Stimulated activated CD4-positive, alpha-beta T cell treated with anti-CD3 and anti-CD28 coated beads, Interleukin-2, amount 100 ng/mL, for 48 hours (primary cell): Measurements from ENCODE around the gene PRKN.

Experiments used
- DNase-seq, 2 donors: peaks; one replicate each; pipeline ENCODE4 v3.0.0-alpha.2; 2020

Gene PRKN

DNA sequence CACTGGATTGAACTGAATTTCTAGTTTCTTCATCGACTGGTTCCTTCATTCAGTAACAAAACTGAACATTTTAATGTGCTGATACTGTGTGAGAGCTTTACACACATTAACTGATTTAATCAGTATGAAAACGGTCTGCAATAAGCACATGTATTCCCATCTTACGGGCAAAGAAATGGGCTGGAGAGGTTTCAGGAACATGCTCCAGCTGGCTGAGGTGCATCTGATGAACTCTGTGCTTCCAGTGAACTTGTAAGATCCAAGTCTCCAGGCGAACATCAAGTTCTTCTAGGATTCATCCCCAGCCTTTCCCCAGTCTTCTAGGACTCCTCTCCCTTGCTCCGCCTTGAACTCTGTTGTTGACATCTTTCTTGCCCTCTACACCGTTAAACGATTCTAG is 1233.0 kb downstream of the PRKN start:
- no peak for DNase-seq

GRCh38 chr6:161493576-161494118 is 1233.9 kb downstream of the PRKN start:
- no peak for DNase-seq

GRCh38 chr6:161489626-161490306 is 1237.8 kb downstream of the PRKN start:
- no peak for DNase-seq

DNA sequence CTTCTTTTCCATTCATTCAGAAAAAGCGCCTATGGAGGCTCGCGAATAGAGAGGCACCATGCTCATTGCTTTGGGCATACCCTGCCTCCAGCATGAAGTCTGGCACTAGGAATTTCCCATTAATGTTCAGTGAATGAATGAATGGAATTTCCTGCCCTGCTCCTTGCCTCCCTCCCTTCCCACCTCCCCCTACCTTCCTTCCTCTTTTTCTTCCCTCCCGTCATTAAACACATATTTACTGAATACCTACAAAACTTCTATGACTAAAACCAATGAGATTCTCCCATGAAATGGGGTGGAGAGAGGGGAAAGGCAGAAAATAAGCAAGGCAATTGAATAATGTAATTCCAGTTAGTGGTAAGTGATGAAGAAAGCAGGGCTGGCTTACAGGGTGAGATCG is 1239.9 kb downstream of the PRKN start:
- no peak for DNase-seq

GRCh38 chr6:161487217-161487531 is 1240.4 kb downstream of the PRKN start:
- DNase-seq: no peak

DNA sequence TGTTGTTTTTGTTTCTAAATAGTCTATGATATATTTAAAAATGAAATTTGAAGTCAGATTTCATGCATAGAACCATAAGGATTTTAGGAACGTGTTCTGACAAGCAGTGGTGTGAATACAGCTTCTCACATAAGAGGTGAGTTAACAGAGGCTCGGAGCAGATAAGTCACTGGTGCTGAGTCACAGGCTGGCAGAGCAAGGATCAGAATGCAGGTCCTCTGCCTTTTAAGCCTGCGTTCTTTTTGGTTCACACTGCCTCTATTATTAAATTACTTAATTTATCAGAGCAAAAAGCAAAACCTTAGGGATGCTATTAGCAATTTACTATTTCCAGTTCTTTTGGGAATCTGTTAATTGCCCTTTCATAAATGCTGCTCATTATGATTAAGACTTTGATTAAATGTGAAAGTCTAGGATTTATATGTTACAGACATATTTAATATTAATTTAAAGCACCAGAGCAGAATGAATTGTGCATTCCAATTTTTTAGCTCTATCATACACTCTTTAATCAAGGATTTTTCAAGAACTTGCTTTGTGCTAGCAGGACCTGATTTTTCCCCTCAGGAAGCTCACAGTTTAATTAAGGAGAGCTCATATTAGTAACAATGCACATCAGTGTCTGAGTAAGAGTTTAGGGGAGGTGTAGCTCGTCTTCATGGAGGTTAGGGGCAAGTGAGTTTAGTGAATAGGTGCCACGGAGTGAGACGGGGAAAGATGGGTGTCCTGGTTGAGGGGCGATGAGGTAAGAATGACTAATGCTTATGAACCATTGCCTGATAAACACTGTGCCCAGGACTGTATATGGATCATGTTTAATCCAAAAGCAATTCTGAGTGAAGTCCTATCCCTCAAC is 1241.0 kb downstream of the PRKN start:
- DNase-seq: no peak

- no peak for DNase-seq
Observed at GRCh38 chr6:161482517-161482858, 1245.1 kb downstream of the PRKN start.

DNA sequence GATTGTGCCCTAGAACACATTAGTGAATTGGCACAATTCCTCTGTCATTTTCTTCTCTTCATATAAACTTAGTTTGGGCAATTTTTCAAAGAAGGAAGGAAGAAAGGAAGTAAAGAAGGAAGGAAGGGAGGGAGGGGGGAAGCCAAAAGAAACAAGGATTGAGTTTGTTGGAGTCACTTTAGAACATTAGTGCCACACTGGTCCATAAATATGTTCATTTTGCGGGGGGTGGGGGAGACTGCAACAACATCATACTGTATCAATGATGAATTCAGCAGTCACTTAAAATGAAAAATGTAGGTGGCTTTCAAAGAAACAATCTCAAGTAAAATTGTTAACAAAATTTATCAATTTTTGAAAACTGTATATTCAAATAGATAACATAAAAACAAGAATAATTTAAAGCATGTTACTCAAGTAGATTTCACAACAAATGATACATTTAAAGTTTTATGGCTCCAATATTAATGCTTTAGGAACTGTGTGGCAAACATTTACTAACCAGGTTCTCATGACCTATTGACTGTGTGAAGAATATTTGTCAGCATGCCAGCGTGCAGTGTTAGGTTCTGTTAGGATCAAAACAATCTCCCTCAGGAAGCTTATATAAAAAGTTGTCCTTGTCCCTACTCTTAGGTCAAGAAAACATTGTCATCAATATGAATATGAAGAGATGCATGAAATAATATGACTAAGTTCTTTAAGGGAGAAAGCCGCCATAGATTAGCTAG is 1245.6 kb downstream of the PRKN start:
- no peak for DNase-seq

GRCh38 chr6:161480421-161481155 is 1247.0 kb downstream of the PRKN start:
- DNase-seq: no peak

DNA sequence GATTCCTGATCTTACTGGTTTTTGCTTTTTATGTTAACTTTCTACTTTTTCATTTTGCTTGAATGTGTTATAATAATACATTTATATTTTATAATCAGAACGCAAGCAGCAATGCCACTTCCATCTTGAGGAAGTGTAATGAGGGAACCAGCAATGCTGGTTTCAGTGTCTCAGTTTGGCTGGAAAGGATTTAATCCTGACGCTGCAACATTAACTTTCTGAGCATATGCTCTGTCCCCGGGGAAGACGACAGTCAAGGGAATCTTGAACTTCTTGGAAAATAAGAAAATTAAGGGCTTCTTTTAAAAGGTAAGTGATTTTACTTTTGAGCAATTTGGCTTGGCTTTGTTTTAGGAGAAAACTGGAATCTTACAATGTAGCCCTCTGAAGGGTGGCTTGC is 1248.2 kb downstream of the PRKN start:
- DNase-seq: no peak

- DNase-seq: no peak
Observed at GRCh38 chr6:161477876-161478425, 1249.6 kb downstream of the PRKN start.

- no peak for DNase-seq
Observed at GRCh38 chr6:161476711-161477110, 1250.9 kb downstream of the PRKN start.

- no peak for DNase-seq
Observed at GRCh38 chr6:161465403-161465802, 1262.2 kb downstream of the PRKN start.

DNA sequence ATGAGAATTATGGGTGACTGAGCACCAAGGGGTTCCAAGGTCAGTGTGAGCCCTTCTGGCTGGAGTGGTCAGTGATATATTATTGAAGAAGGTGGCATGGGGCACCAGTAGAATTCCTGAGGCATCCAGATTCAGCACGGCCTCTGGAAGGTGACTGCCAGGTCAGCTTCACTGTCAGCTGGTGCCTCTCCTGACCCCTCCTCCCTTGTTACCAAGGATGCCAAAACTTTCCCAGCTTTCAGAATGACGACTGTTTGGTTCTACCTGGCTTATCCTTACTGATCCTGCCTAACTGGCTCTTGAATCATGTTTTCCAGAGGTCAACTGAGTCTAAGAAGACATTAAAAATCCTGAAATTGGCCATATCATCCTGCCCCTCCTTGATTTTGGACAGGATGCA is 1264.5 kb downstream of the PRKN start:
- DNase-seq: no peak

- no peak for DNase-seq
Observed at GRCh38 chr6:161462148-161462547, 1265.4 kb downstream of the PRKN start.

DNA sequence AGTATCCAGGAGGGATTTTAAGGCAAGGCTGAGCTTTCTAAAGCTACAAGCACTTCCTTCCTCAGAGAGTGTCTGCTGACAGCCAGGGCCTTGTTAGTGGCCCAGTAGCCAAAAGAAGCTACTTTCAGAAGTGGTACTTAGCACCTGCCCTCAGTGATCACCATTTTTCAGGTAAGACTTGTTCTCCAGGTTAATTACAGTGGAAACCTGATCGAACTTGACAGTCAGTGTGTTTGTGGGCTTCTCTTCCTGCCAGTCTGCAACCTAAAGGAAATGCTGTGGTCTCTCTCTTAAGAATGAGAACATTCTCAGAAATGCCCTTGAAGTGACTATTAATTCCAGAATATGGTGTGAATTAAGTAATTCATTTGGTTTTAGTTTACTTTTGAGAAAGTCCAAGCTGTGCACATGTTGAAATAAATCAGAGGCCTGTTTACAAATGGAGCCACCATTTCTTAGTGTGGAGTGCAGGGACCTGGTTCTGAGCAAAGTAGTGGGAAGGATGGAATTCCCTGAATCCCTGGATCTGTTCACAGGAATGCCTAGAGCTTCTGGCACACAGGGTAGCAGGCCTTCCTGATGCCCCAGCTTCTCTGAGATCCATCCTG is 1268.5 kb downstream of the PRKN start:
- DNase-seq: no peak

- DNase-seq: no peak
Observed at GRCh38 chr6:161458201-161458951, 1269.2 kb downstream of the PRKN start.

- DNase-seq: no peak
Observed at GRCh38 chr6:161455848-161456247, 1271.7 kb downstream of the PRKN start.

DNA sequence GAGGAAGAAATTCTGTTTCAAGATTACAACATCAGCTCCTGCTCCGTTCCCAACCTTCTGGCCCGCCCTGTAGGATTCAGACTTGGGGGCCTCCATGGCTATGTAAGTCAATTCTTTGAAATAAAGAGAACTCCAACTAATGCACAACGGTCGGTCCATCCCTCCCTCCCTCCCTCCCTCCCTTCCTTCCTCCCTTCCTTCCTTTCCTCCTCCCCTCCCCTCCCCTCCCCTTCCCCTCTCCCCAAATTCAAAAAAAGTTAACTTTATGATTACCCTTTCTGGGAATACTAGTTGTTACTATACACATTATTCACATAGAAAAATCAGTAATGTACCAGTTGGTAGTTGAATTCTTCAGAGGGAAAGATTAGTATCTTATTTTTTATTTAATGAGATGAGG is 1274.0 kb downstream of the PRKN start:
- DNase-seq: no peak

GRCh38 chr6:161452241-161452640 is 1275.3 kb downstream of the PRKN start:
- DNase-seq: no peak

- DNase-seq: no peak
Observed at GRCh38 chr6:161449521-161449920, 1278.0 kb downstream of the PRKN start.

DNA sequence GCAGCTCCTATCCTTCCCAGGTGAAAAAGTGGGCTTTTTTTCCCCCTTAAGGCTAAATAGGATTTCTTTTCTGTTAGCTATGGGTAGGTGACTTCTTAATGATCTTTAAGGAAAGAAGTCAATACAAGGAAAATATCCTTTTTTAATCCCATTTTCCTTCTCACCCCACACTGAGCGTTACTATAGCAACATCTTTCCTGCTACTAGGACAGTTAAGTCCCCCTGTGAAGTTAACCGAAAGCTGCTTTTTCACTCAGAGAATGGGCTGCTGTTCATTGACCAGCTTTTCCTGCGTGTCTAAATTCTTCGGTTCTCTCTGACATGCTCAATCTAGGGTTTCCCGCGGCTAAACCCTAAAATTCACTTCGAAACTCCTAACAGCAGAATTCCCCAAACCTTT is 1280.6 kb downstream of the PRKN start:
- DNase-seq: no peak
